Measurements from ENCODE around the gene GNB1.

DNA sequence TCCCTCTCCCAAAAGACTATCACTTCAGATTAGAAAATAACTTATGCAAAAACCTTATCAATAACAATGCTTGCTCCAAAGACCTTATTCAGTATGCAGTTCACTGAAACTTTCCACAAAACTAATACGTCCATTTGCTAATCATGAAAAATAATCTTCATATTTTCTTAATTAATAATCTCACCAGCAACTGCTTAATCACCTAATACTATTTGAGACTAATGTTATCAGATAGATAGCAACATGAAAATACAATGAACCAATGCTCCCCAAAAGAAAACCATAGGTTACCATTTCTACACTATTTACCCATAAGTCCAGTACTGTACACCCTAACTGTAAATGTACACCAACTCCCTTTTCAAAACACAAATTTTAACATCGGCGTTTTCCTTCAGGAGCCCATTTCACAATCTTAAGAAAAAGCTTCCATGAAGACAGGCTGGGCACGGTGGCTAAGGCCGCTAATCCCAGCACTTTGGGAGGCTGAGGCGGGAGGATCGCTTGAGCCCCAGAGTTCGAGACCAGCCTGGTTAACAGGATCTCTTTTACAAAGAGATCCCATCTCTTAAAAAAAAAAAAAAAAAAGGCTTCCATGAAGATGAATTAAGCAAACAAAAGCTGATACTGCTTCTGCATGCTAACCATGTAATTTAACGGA, 1.7 kb downstream of the GNB1 start:
- TF ChIP-seq, protein P1, sequence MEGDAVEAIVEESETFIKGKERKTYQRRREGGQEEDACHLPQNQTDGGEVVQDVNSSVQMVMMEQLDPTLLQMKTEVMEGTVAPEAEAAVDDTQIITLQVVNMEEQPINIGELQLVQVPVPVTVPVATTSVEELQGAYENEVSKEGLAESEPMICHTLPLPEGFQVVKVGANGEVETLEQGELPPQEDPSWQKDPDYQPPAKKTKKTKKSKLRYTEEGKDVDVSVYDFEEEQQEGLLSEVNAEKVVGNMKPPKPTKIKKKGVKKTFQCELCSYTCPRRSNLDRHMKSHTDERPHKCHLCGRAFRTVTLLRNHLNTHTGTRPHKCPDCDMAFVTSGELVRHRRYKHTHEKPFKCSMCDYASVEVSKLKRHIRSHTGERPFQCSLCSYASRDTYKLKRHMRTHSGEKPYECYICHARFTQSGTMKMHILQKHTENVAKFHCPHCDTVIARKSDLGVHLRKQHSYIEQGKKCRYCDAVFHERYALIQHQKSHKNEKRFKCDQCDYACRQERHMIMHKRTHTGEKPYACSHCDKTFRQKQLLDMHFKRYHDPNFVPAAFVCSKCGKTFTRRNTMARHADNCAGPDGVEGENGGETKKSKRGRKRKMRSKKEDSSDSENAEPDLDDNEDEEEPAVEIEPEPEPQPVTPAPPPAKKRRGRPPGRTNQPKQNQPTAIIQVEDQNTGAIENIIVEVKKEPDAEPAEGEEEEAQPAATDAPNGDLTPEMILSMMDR (IDR thresholded peaks at IDR 0.05) = no peak
- no peak for TF ChIP-seq POLR2AphosphoS5 (IDR thresholded peaks at IDR 0.05; ENCODE audit: insufficient read depth in 1 of 2, low read depth in 1 of 2)
- TF ChIP-seq POLR2A (IDR thresholded peaks at IDR 0.05) = no peak

All from vagina (tissue), 2 donors.